Mucosa of stomach (tissue), 1 donor: Measurements from ENCODE around the gene PAXX.

ENCODE experiments used
- H3K27me3 ChIP-seq: one replicate; pipeline ENCODE4 v1.7.0; 2013; ENCODE audit warnings: mild to moderate bottlenecking, low read length; ENCODE audit not compliant: control insufficient read depth, insufficient read depth
- H3K36me3 ChIP-seq: one replicate; pipeline ENCODE4 v1.7.0; 2013; ENCODE audit warnings: low read length; ENCODE audit not compliant: control insufficient read depth, insufficient read depth
- H3K4me1 ChIP-seq: one replicate; pipeline ENCODE4 v1.7.0; 2013; ENCODE audit warnings: mild to moderate bottlenecking, low read length; ENCODE audit not compliant: control insufficient read depth, insufficient read depth
- H3K4me3 ChIP-seq: one replicate; pipeline ENCODE4 v1.7.0; 2013; ENCODE audit warnings: low read length
- H3K9ac ChIP-seq: one replicate; pipeline ENCODE4 v1.7.0; 2013; ENCODE audit warnings: mild to moderate bottlenecking, low read length, moderate library complexity
- H3K9me3 ChIP-seq: one replicate; pipeline ENCODE4 v1.7.0; 2013; ENCODE audit warnings: mild to moderate bottlenecking, low read length, moderate library complexity; ENCODE audit not compliant: control insufficient read depth
- donor health status: Pancreatic carcinoma.

PAXX gene

GRCh38 chr9:137015540-137015930 lies 23.3 kb downstream of the PAXX start:
- no peak overlapping the region for H3K9ac ChIP-seq
- no peaks in the 10 kb centered on the region for H3K4me1 ChIP-seq
- no peaks in the 10 kb centered on the region for H3K36me3 ChIP-seq
- H3K9me3 ChIP-seq, result no peaks in the 10 kb centered on the region
- H3K27me3 ChIP-seq, result no peaks in the 10 kb centered on the region
- H3K4me3 ChIP-seq, result no peak overlapping the region

- Histone ChIP-seq H3K36me3 (no peaks in the 10 kb centered on the region), H3K9me3 (no peaks in the 10 kb centered on the region), H3K4me1 (no peaks in the 10 kb centered on the region), H3K27me3 (no peaks in the 10 kb centered on the region), H3K4me3 (no peak overlapping the region), H3K9ac (no peak overlapping the region)
These were observed 23.8 kb downstream of the PAXX start for GRCh38 chr9:137015976-137016375.

GRCh38 chr9:137016436-137016835 lies 24.2 kb downstream of the PAXX start:
- Histone ChIP-seq H3K27me3 (no peaks in the 10 kb centered on the region), H3K4me1 (peaks cover 1% of the 10 kb centered on the region), H3K36me3 (no peaks in the 10 kb centered on the region), H3K4me3 (no peak overlapping the region), H3K9me3 (no peaks in the 10 kb centered on the region), H3K9ac (no peak overlapping the region)

- no peaks in the 10 kb centered on the region for H3K36me3 ChIP-seq
- H3K27me3 ChIP-seq, result no peaks in the 10 kb centered on the region
These were observed 24.8 kb downstream of the PAXX start for GRCh38 chr9:137017071-137017470.

GRCh38 chr9:137017791-137018497 lies 25.7 kb downstream of the PAXX start:
- no peak overlapping the region for H3K4me3 ChIP-seq
- no peaks in the 10 kb centered on the region for H3K9me3 ChIP-seq
- H3K4me1 ChIP-seq, result peaks cover 17% of the 10 kb centered on the region
- no peaks in the 10 kb centered on the region for H3K36me3 ChIP-seq
- H3K27me3 ChIP-seq, result no peaks in the 10 kb centered on the region
- H3K9ac ChIP-seq, result no peak overlapping the region

More at GRCh38 chr9:137017071-137017470, 24.8 kb downstream of the PAXX start:
- Histone ChIP-seq H3K4me3 (no peak overlapping the region), H3K9ac (no peak overlapping the region), H3K4me1 (peaks cover 8% of the 10 kb centered on the region), H3K9me3 (no peaks in the 10 kb centered on the region)

- Histone ChIP-seq H3K36me3 (no peaks in the 10 kb centered on the region), H3K4me3 (no peak overlapping the region), H3K27me3 (no peaks in the 10 kb centered on the region), H3K9ac (no peak overlapping the region), H3K9me3 (no peaks in the 10 kb centered on the region), H3K4me1 (peaks cover 20% of the 10 kb centered on the region)
These were observed 26.7 kb downstream of the PAXX start for GRCh38 chr9:137018761-137019559.

GRCh38 chr9:137019891-137020683 lies 27.9 kb downstream of the PAXX start:
- no peak overlapping the region for H3K9ac ChIP-seq
- no peaks in the 10 kb centered on the region for H3K9me3 ChIP-seq
- no peaks in the 10 kb centered on the region for H3K36me3 ChIP-seq
- H3K27me3 ChIP-seq, result no peaks in the 10 kb centered on the region
- H3K4me3 ChIP-seq, result no peak overlapping the region
- H3K4me1 ChIP-seq, result peaks cover 21% of the 10 kb centered on the region

- H3K9me3 ChIP-seq, result no peaks in the 10 kb centered on the region
- no peaks in the 10 kb centered on the region for H3K27me3 ChIP-seq
- peaks cover 30% of the 10 kb centered on the region for H3K4me1 ChIP-seq
- H3K9ac ChIP-seq, result no peak overlapping the region
- H3K36me3 ChIP-seq, result no peaks in the 10 kb centered on the region
- no peak overlapping the region for H3K4me3 ChIP-seq
These were observed 28.7 kb downstream of the PAXX start for GRCh38 chr9:137020771-137021567.

GRCh38 chr9:137021568-137021978 lies 29.4 kb downstream of the PAXX start:
- no peaks in the 10 kb centered on the region for H3K27me3 ChIP-seq
- H3K9me3 ChIP-seq, result no peaks in the 10 kb centered on the region
- no peak overlapping the region for H3K4me3 ChIP-seq
- no peaks in the 10 kb centered on the region for H3K36me3 ChIP-seq
- H3K4me1 ChIP-seq, result peaks cover 35% of the 10 kb centered on the region
- no peak overlapping the region for H3K9ac ChIP-seq

- H3K4me1 ChIP-seq, result peaks cover 41% of the 10 kb centered on the region
- H3K9me3 ChIP-seq, result no peaks in the 10 kb centered on the region
- no peaks in the 10 kb centered on the region for H3K27me3 ChIP-seq
- H3K4me3 ChIP-seq, result no peak overlapping the region
- no peaks in the 10 kb centered on the region for H3K36me3 ChIP-seq
- H3K9ac ChIP-seq, result no peak overlapping the region
These were observed 29.9 kb downstream of the PAXX start for GRCh38 chr9:137021979-137022661.

GRCh38 chr9:137022662-137023008 lies 30.4 kb downstream of the PAXX start:
- Histone ChIP-seq H3K9ac (no peak overlapping the region), H3K36me3 (no peaks in the 10 kb centered on the region), H3K9me3 (no peaks in the 10 kb centered on the region), H3K4me3 (no peak overlapping the region), H3K4me1 (peaks cover 45% of the 10 kb centered on the region), H3K27me3 (no peaks in the 10 kb centered on the region)
